Islet precursor cell (in vitro differentiated cells): Measurements from ENCODE around the gene GPR141.

Experiments used
- DNase-seq: peaks from one replicate; pipeline ENCODE4 v3.0.0-alpha.2; 2018

The GPR141 gene, protein sequence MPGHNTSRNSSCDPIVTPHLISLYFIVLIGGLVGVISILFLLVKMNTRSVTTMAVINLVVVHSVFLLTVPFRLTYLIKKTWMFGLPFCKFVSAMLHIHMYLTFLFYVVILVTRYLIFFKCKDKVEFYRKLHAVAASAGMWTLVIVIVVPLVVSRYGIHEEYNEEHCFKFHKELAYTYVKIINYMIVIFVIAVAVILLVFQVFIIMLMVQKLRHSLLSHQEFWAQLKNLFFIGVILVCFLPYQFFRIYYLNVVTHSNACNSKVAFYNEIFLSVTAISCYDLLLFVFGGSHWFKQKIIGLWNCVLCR

GRCh38 chr7:37683246-37684120 is at the start of gene GPR141:
GPR141 (plus strand) TSS chr7:37683766; CDS start chr7:37740394, 56,628 bp downstream.
- no peak for DNase-seq

DNA sequence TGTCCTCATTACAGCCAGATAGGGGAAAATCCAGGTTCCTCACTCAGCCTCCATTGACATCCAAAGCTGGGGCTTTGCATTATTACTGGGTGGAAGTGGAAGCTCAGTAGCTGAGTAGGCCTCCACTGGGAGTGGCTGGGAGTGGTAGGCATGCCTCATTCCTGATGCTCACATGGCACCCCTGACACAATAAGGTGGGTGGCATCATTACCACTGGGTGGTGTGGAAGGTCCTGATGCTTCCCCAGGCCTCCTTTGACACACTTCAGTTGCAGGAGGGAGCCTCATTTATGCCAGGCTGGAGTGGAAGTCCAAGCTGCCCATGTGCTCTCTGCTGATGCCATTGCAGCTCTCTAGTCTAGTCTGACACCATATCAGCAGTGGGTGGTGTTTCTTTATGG is 48.2 kb upstream of the GPR141 start:
- no peak for DNase-seq

GRCh38 chr7:37642028-37642540 is 41.5 kb upstream of the GPR141 start:
- peak; percentile 58 for DNase-seq

GRCh38 chr7:37643876-37644275 is 39.7 kb upstream of the GPR141 start:
- DNase-seq, result peak; percentile 75

- DNase-seq, result no peak
These were observed 38.1 kb upstream of the GPR141 start for GRCh38 chr7:37645282-37646050.

- DNase-seq, result no peak
These were observed 26.5 kb upstream of the GPR141 start for GRCh38 chr7:37656913-37657530.

GRCh38 chr7:37657816-37658215 is 25.8 kb upstream of the GPR141 start:
- no peak for DNase-seq

DNA sequence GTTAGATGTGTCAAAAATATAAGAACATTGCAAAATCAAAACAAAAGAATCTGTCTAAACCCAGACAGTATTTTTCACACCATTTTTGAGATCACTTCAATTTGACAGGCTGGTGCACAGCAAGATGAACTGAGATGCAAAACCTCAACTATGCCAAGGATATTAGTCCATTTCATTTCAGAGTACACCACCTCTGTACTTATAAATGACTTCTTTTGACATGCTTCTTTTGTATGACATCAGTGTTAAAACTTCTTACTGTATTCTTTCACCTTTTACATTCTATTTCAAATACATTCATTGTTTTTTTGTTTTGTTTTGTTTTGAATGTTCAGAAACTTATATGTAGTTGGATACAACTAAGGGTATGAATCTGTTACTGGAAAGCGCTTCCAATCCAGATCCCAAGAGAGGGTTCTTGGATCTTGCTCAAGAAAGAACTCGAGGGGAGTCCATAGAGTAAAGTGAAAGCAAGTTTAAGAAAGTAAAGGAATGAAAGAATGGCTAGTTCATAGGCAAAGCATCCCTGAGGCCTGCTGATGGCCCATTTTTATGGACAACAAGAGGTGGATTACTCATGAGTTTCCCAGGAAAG is 23.5 kb upstream of the GPR141 start:
- DNase-seq, result no peak

- no peak for DNase-seq
These were observed 23.0 kb upstream of the GPR141 start for GRCh38 chr7:37660614-37661013.

DNA sequence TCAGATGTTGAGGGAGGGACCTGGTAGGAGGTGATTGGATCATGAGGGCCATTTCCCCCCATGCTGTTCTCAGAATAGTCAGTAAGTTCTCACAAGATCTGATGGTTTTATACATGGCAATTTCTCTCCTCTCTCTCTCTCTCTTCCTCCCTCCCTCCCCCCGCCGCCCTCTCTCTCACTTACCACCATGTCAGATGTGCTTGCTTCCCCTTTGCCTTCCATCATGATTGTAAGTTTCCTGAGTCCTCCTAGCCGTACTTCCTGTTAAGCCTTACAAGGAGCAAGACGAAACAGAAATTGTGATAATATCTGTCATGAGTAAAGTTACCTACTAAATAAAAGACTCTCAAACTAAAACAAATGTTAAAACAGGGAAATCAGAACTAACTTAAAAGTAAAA is 19.9 kb upstream of the GPR141 start:
- no peak for DNase-seq

DNA sequence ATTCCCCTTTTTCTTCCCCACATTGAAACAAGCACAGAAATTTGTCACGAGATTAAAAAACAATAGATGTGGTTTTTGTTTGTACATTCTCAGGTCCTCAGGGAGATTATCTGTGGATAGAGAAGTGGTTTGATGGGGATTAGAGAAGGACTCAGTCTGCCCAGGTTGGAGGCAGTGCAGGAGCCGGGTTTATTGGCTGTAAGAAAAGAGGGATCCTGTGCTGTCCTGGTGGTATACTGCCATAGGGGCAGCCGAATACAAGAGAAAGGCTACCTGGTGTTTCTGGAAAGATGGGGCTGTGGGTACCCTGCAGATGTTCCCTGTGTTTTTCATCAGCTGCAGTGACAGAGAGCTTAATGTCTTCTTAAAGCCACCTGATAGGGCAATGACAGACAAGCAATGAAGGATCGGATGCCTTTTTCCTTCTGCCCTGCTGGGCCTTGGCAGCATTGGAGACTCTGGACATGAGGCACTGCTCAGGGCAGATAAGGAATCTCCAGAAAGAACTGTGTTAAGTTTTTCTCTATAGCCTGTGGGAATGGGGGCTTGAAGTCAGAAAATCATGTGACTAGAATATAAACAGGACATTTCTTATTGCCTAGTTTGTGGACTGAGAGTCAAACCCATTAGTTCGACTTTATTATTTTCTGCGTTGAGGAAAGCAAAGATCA is 18.1 kb upstream of the GPR141 start:
- DNase-seq, result no peak

- no peak for DNase-seq
These were observed 17.4 kb upstream of the GPR141 start for GRCh38 chr7:37666026-37666799.

DNA sequence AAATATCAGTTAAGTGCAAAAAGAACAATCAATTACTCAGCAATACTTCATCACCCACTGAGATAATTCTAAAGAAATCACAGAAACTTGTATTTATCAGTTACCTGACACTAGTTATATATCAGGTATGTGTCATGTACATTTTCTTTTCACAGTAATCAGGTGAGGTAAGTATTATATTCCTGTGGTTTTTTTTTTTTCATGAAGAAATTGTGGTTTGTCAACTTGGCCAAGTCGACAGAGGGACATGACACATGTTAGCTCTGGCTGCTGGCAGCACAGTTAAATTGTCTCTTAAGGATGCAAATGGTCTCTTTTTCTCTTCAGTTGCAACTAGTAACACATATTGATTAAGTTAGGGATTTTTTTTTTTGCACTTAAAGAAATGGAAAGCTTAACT is 13.7 kb upstream of the GPR141 start:
- DNase-seq, result no peak

DNA sequence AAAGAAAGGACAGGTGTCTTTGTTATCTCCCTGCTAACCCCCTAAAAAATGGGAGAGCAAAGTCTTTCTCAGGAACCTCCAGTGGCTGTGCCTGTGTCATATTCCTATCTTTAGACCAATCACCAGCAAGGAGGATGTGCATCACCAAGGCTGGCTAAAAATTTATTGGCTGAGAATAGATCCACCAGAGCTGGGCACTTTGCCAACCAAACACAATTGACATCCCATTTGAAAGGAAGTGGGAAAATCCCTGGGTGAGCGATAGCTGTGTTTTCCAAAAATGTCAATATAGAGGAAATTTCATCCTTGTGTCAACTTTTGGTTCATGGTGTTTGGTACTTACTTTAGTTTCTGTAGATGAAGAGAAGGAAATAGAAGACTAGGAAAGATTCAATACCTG is 13.1 kb upstream of the GPR141 start:
- DNase-seq, result no peak

DNA sequence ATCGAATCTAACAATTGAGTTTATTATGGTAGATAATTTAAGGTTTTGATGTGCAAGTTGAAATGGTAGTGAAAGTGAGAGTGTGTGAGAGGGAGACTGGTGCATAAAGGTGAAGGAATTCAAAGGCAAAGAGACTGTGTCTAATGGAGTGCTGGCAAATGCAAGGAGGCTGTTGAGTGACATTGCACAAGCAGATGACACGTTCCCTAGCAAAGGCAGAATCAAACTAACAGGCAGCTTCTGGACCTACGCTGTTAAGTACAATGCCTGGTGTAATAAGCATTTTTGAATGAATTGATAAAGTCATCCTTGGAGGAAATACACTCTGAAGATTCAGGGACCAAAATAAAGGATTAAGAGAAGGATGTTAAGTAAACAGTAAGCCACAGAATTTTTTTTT is 11.7 kb upstream of the GPR141 start:
- DNase-seq, result no peak

- no peak for DNase-seq
These were observed 10.6 kb upstream of the GPR141 start for GRCh38 chr7:37672926-37673325.

DNA sequence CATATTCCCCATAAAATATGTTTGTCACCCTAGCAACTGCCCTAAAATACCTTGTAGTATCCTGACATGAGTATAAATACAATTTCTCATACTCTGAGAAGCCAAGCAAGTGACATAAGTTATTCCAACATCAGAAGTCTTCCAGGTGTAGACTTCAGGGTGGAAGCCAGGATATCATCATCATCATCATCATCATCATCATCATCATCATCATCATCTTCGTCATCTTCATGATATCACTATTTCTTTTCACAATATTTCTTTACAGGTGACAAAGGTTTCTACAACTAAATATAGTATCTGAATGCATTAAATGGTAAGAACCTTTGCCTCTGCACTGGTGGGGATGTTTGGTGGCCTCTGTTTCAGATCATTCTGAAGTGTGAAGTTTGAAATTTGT is 10.0 kb upstream of the GPR141 start:
- no peak for DNase-seq

- DNase-seq, result no peak
These were observed 9.0 kb upstream of the GPR141 start for GRCh38 chr7:37674531-37674930.

DNA sequence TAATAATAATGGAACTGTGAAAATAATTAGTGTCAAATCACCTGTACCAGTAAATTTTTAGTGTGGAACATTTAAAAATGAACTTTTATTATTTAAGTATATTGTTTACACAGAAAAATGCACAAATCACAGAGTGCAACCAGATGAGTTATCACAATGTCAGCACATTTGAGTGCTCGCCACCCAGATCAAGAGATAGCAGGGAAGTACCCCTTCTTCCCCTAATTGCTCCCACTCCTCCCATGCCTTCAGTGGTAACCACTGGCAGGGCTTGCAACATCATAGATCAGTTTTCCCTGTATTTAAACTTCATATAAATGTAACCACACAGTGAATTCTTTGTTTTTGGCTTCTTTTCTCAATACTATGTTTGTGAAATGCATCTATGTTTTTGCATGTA is 7.8 kb upstream of the GPR141 start:
- DNase-seq, result no peak

- no peak for DNase-seq
These were observed 1.4 kb downstream of the GPR141 start for GRCh38 chr7:37684927-37685326.
